ENCODE data around the gene ZNF423.

ZNF423 gene

GRCh38 chr16:49749816-49750215, 106.1 kb downstream of the ZNF423 start:
- DNase-seq (ENCODE audit: low read depth), result no peak

- DNase-seq (ENCODE audit: low read depth), result peak; percentile 12
Observed at GRCh38 chr16:49748322-49748721, 107.6 kb downstream of the ZNF423 start.

- no peak for DNase-seq (ENCODE audit: low read depth)
Observed at GRCh38 chr16:49747654-49748053, 108.3 kb downstream of the ZNF423 start.

GRCh38 chr16:49746545-49746944, 109.4 kb downstream of the ZNF423 start:
- no peak for DNase-seq (ENCODE audit: low read depth)

- no peak for DNase-seq (ENCODE audit: low read depth)
Observed at GRCh38 chr16:49745311-49745747, 110.6 kb downstream of the ZNF423 start.

- DNase-seq (ENCODE audit: low read depth), result no peak
Observed at GRCh38 chr16:49744244-49745220, 111.4 kb downstream of the ZNF423 start.

- DNase-seq (ENCODE audit: low read depth), result no peak
Observed at GRCh38 chr16:49743658-49744057, 112.3 kb downstream of the ZNF423 start.

- DNase-seq (ENCODE audit: low read depth), result no peak
Observed at GRCh38 chr16:49743203-49743464, 112.8 kb downstream of the ZNF423 start.

- no peak for DNase-seq (ENCODE audit: low read depth)
Observed at GRCh38 chr16:49742428-49743202, 113.3 kb downstream of the ZNF423 start.

GRCh38 chr16:49740256-49740655, 115.7 kb downstream of the ZNF423 start:
- DNase-seq (ENCODE audit: low read depth), result no peak

- no peak for DNase-seq (ENCODE audit: low read depth)
Observed at GRCh38 chr16:49739381-49739780, 116.5 kb downstream of the ZNF423 start.

- no peak for DNase-seq (ENCODE audit: low read depth)
Observed at GRCh38 chr16:49738832-49739231, 117.1 kb downstream of the ZNF423 start.

GRCh38 chr16:49738001-49738400, 117.9 kb downstream of the ZNF423 start:
- no peak for DNase-seq (ENCODE audit: low read depth)

GRCh38 chr16:49737541-49737940, 118.4 kb downstream of the ZNF423 start:
- no peak for DNase-seq (ENCODE audit: low read depth)

GRCh38 chr16:49734331-49734730, 121.6 kb downstream of the ZNF423 start:
- DNase-seq (ENCODE audit: low read depth), result no peak

- DNase-seq (ENCODE audit: low read depth), result no peak
Observed at GRCh38 chr16:49733313-49734009, 122.5 kb downstream of the ZNF423 start.

GRCh38 chr16:49731911-49732310, 124.0 kb downstream of the ZNF423 start:
- DNase-seq (ENCODE audit: low read depth), result no peak

GRCh38 chr16:49730772-49731171, 125.1 kb downstream of the ZNF423 start:
- DNase-seq (ENCODE audit: low read depth), result no peak

- no peak for DNase-seq (ENCODE audit: low read depth)
Observed at GRCh38 chr16:49727611-49728010, 128.3 kb downstream of the ZNF423 start.

- DNase-seq (ENCODE audit: low read depth), result no peak
Observed at GRCh38 chr16:49726155-49726554, 129.8 kb downstream of the ZNF423 start.

- DNase-seq (ENCODE audit: low read depth), result no peak
Observed at GRCh38 chr16:49725651-49726050, 130.3 kb downstream of the ZNF423 start.

- no peak for DNase-seq (ENCODE audit: low read depth)
Observed at GRCh38 chr16:49724774-49725173, 131.1 kb downstream of the ZNF423 start.

GRCh38 chr16:49723310-49723709, 132.6 kb downstream of the ZNF423 start:
- DNase-seq (ENCODE audit: low read depth), result no peak
